ACC112 (cell line): ENCODE results near the gene EHF.

Experiments used
- H2AFZ ChIP-seq: fragments of 200-600 bp; sonication (generic); one replicate; pipeline ENCODE4 v1.6.0; 2017; ENCODE audit warnings: antibody characterized with exemption, low read length; ENCODE audit not compliant: unreplicated experiment
- H3K27ac ChIP-seq: fragments of 200-600 bp; sonication (generic); 2 replicates; pipeline ENCODE4 v1.5.1; 2014; ENCODE audit warnings: low read depth, mild to moderate bottlenecking, antibody characterized with exemption, low read length, moderate library complexity
- H3K27me3 ChIP-seq: fragments of 200-600 bp; sonication (generic); 2 replicates; pipeline ENCODE4 v1.6.1; 2014; ENCODE audit warnings: mild to moderate bottlenecking, antibody characterized with exemption, low read length, moderate library complexity, mixed read lengths; ENCODE audit not compliant: insufficient read depth
- H3K36me3 ChIP-seq: fragments of 200-600 bp; sonication (generic); 2 replicates; pipeline ENCODE4 v1.6.1; 2016; ENCODE audit warnings: mild to moderate bottlenecking, antibody characterized with exemption, low read length, moderate library complexity, mixed read lengths; ENCODE audit not compliant: insufficient read depth
- H3K4me1 ChIP-seq: fragments of 200-600 bp; sonication (generic); one replicate; pipeline ENCODE4 v1.6.1; 2016; ENCODE audit warnings: low read length, mixed read lengths; ENCODE audit not compliant: insufficient read depth, unreplicated experiment, control insufficient read depth
- H3K4me3 ChIP-seq: fragments of 200-600 bp; sonication (generic); 2 replicates; pipeline ENCODE4 v1.5.1; 2014; ENCODE audit warnings: mild to moderate bottlenecking, low read depth, low read length
- H3K79me2 ChIP-seq: fragments of 200-600 bp; sonication (generic); one replicate; pipeline ENCODE4 v1.6.0; 2016; ENCODE audit warnings: low read length; ENCODE audit not compliant: control insufficient read depth, unreplicated experiment, insufficient read depth

Gene EHF

GRCh38 chr11:34668583-34669053 is 47.7 kb downstream of the EHF start:
- Histone ChIP-seq H3K27ac (no peak overlapping the region), H3K27me3 (no peaks in the 10 kb centered on the region), H2AFZ (no peak overlapping the region), H3K36me3 (no peaks in the 10 kb centered on the region), H3K4me1 (no peaks in the 10 kb centered on the region), H3K4me3 (no peak overlapping the region), H3K79me2 (no peaks in the 10 kb centered on the region)

GRCh38 chr11:34669458-34669857 is 48.6 kb downstream of the EHF start:
- no peak overlapping the region for H3K27ac ChIP-seq

GRCh38 chr11:34671117-34671516 is 50.2 kb downstream of the EHF start:
- Histone ChIP-seq H3K4me1 (no peaks in the 10 kb centered on the region), H3K79me2 (no peaks in the 10 kb centered on the region), H3K27ac (no peak overlapping the region), H3K27me3 (no peaks in the 10 kb centered on the region), H2AFZ (no peak overlapping the region), H3K4me3 (no peak overlapping the region), H3K36me3 (no peaks in the 10 kb centered on the region)

More at GRCh38 chr11:34669458-34669857, 48.6 kb downstream of the EHF start:
- Histone ChIP-seq H3K36me3 (no peaks in the 10 kb centered on the region), H3K79me2 (no peaks in the 10 kb centered on the region), H3K4me1 (no peaks in the 10 kb centered on the region), H3K4me3 (no peak overlapping the region), H3K27me3 (no peaks in the 10 kb centered on the region), H2AFZ (no peak overlapping the region)

GRCh38 chr11:34671946-34672345 is 51.1 kb downstream of the EHF start:
- no peaks in the 10 kb centered on the region for H3K79me2 ChIP-seq
- H3K4me3 ChIP-seq, result no peak overlapping the region
- H3K27me3 ChIP-seq, result no peaks in the 10 kb centered on the region
- H3K36me3 ChIP-seq, result no peaks in the 10 kb centered on the region
- H3K4me1 ChIP-seq, result no peaks in the 10 kb centered on the region
- H3K27ac ChIP-seq, result no peak overlapping the region
- no peak overlapping the region for H2AFZ ChIP-seq

GRCh38 chr11:34674038-34674437 is 53.1 kb downstream of the EHF start:
- no peak overlapping the region for H2AFZ ChIP-seq
- H3K27ac ChIP-seq, result no peak overlapping the region
- no peaks in the 10 kb centered on the region for H3K4me1 ChIP-seq
- no peaks in the 10 kb centered on the region for H3K79me2 ChIP-seq
- no peaks in the 10 kb centered on the region for H3K36me3 ChIP-seq
- H3K27me3 ChIP-seq, result no peaks in the 10 kb centered on the region
- H3K4me3 ChIP-seq, result no peak overlapping the region

- Histone ChIP-seq H3K36me3 (no peaks in the 10 kb centered on the region), H3K79me2 (no peaks in the 10 kb centered on the region), H3K4me1 (peaks cover 16% of the 10 kb centered on the region), H3K27ac (no peak overlapping the region), H2AFZ (no peak overlapping the region), H3K4me3 (no peak overlapping the region), H3K27me3 (no peaks in the 10 kb centered on the region)
Measured at GRCh38 chr11:34676227-34676626, 55.3 kb downstream of the EHF start.

- Histone ChIP-seq H3K36me3 (no peaks in the 10 kb centered on the region), H3K4me3 (no peak overlapping the region), H2AFZ (no peak overlapping the region), H3K79me2 (no peaks in the 10 kb centered on the region), H3K27ac (no peak overlapping the region), H3K4me1 (peaks cover 35% of the 10 kb centered on the region), H3K27me3 (no peaks in the 10 kb centered on the region)
Measured at GRCh38 chr11:34679681-34680080, 58.8 kb downstream of the EHF start.

GRCh38 chr11:34680206-34680605 is 59.3 kb downstream of the EHF start:
- Histone ChIP-seq H3K4me3 (no peak overlapping the region), H2AFZ (no peak overlapping the region), H3K27ac (peak overlapping the region; percentile 58), H3K4me1 (peaks cover 40% of the 10 kb centered on the region), H3K36me3 (no peaks in the 10 kb centered on the region), H3K79me2 (no peaks in the 10 kb centered on the region), H3K27me3 (no peaks in the 10 kb centered on the region)

GRCh38 chr11:34680918-34681586 is 60.2 kb downstream of the EHF start:
- Histone ChIP-seq H2AFZ (no peak overlapping the region), H3K4me1 (peaks cover 42% of the 10 kb centered on the region), H3K27ac (peak overlapping the region; percentile 58), H3K79me2 (no peaks in the 10 kb centered on the region), H3K4me3 (peak overlapping the region; percentile 15; the same call in 1 of the 2 replicates), H3K36me3 (no peaks in the 10 kb centered on the region), H3K27me3 (no peaks in the 10 kb centered on the region)

GRCh38 chr11:34682825-34683224 is 61.9 kb downstream of the EHF start:
- no peaks in the 10 kb centered on the region for H3K36me3 ChIP-seq
- peak overlapping the region; percentile 36; the same call in 1 of the 2 replicates for H3K27ac ChIP-seq
- peaks cover 43% of the 10 kb centered on the region for H3K4me1 ChIP-seq
- H3K79me2 ChIP-seq, result no peaks in the 10 kb centered on the region
- H2AFZ ChIP-seq, result no peak overlapping the region
- no peak overlapping the region for H3K4me3 ChIP-seq
- H3K27me3 ChIP-seq, result no peaks in the 10 kb centered on the region

- peak overlapping the region; percentile 30; the same call in 1 of the 2 replicates for H3K27ac ChIP-seq
- no peak overlapping the region for H2AFZ ChIP-seq
- H3K36me3 ChIP-seq, result no peaks in the 10 kb centered on the region
- H3K4me1 ChIP-seq, result peaks cover 43% of the 10 kb centered on the region
- H3K27me3 ChIP-seq, result no peaks in the 10 kb centered on the region
- H3K79me2 ChIP-seq, result no peaks in the 10 kb centered on the region
- H3K4me3 ChIP-seq, result no peak overlapping the region
Measured at GRCh38 chr11:34683396-34683795, 62.5 kb downstream of the EHF start.
